ENCODE data around the gene RAB12.
A peak's percentile ranks its signal among the peaks of the same experiment; 100 is the strongest.

RAB12 gene

GRCh38 chr18:8608795-8609658, at the start of gene RAB12:
Gene RAB12, plus strand, starts transcription at chr18:8609437. Its CDS starts 3 bp downstream, at chr18:8609440.
- no peaks in the 10 kb centered on the region for H3K9me3 ChIP-seq (ENCODE audit: control insufficient read depth, low read length)
- H3K27me3 ChIP-seq (ENCODE audit: control insufficient read depth, insufficient read depth, low read length): no peaks in the 10 kb centered on the region
- peaks cover 27% of the 10 kb centered on the region for H3K79me2 ChIP-seq
- H3K4me3 ChIP-seq (ENCODE audit: low read depth, low read length): peak within 1 kb of the TSS; percentile 78
- H2AFZ ChIP-seq: peak within 1 kb of the TSS; percentile 97
- TF ChIP-seq CTCF (IDR thresholded peaks at IDR 0.05): peak; percentile 40
- no peaks in the 10 kb centered on the region for H3K36me3 ChIP-seq (ENCODE audit: control insufficient read depth, insufficient read depth, low read length)
- H3K9ac ChIP-seq: peak within 1 kb of the TSS; percentile 62
- H3K27ac ChIP-seq: peak within 1 kb of the TSS; percentile 34
- H3K4me1 ChIP-seq: no peaks in the 10 kb centered on the region
- H3K4me2 ChIP-seq (ENCODE audit: low read length): peak within 1 kb of the TSS; percentile 68

GRCh38 chr18:8559612-8560186, 49.5 kb upstream of the RAB12 start:
- Histone ChIP-seq H3K4me2 (ENCODE audit: low read length) (no peak overlapping the region), H3K9me3 (ENCODE audit: control insufficient read depth, low read length) (no peaks in the 10 kb centered on the region), H3K9ac (no peak overlapping the region), H3K4me1 (no peaks in the 10 kb centered on the region), H2AFZ (no peak overlapping the region), H3K27me3 (ENCODE audit: control insufficient read depth, insufficient read depth, low read length) (no peaks in the 10 kb centered on the region), H3K79me2 (no peaks in the 10 kb centered on the region), H3K27ac (no peak overlapping the region), H3K36me3 (ENCODE audit: control insufficient read depth, insufficient read depth, low read length) (no peaks in the 10 kb centered on the region), H3K4me3 (ENCODE audit: low read depth, low read length) (no peak overlapping the region)
- TF ChIP-seq CTCF (IDR thresholded peaks at IDR 0.05): no peak

DNA sequence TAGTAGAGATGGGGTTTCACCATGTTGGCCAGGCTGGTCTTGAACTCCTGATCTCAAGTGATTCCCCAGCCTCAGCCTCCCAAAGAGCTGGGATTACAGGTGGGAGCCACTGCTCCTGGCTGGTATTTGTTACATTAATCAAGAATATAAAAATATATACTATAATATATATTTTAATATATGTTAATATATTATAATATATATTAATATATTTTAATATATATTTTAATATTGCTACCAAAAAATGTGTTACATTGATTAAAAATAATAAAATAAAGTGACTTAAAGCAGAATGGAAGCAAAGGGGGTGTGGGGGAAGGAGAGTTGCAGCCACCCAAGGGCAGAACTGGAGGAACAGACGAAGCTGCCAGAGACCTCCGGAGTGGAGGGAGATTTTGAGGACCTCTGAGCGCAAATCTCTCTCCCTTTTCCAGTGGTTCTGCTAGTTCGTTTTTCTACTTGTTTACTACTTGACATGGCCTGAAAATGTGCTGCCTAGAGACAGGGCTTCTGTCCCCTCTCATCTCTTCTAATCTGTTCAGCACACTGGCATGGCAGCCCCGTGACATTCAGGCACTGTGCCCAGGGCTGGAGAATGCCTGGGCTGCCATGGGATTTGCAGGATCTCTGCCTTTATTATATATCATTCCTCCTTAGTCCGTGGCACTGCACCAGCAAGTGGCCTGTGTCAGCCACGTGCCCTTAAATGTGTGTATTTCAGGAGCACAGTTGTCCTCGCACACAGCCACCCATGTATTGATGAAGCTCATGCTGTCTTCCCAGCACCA, 47.9 kb upstream of the RAB12 start:
- no peak for TF ChIP-seq CTCF (IDR thresholded peaks at IDR 0.05)
- H3K27ac ChIP-seq: no peak overlapping the region

GRCh38 chr18:8562070-8562469, 47.2 kb upstream of the RAB12 start:
- no peak for TF ChIP-seq CTCF (IDR thresholded peaks at IDR 0.05)
- Histone ChIP-seq H3K9ac (no peak overlapping the region), H2AFZ (no peak overlapping the region), H3K36me3 (ENCODE audit: control insufficient read depth, insufficient read depth, low read length) (no peaks in the 10 kb centered on the region), H3K79me2 (no peaks in the 10 kb centered on the region), H3K27me3 (ENCODE audit: control insufficient read depth, insufficient read depth, low read length) (no peaks in the 10 kb centered on the region), H3K27ac (no peak overlapping the region), H3K4me3 (ENCODE audit: low read depth, low read length) (no peak overlapping the region), H3K4me2 (ENCODE audit: low read length) (no peak overlapping the region), H3K4me1 (no peaks in the 10 kb centered on the region), H3K9me3 (ENCODE audit: control insufficient read depth, low read length) (no peaks in the 10 kb centered on the region)

More for the DNA sequence above, 47.9 kb upstream of the RAB12 start:
- Histone ChIP-seq H3K4me1 (no peaks in the 10 kb centered on the region), H3K36me3 (ENCODE audit: control insufficient read depth, insufficient read depth, low read length) (no peaks in the 10 kb centered on the region), H3K9ac (no peak overlapping the region), H3K4me3 (ENCODE audit: low read depth, low read length) (no peak overlapping the region), H3K4me2 (ENCODE audit: low read length) (no peak overlapping the region), H3K79me2 (no peaks in the 10 kb centered on the region), H3K9me3 (ENCODE audit: control insufficient read depth, low read length) (no peaks in the 10 kb centered on the region), H2AFZ (no peak overlapping the region), H3K27me3 (ENCODE audit: control insufficient read depth, insufficient read depth, low read length) (no peaks in the 10 kb centered on the region)

All from parathyroid adenoma (tissue), 2 donors.